Adrenal gland (tissue), 5 donors: ENCODE measurements around the gene SOD3.

Experiments
- CTCF ChIP-seq, 6 experiments: fragments of 450-650 bp in 4 of 6; fragments of 200-600 bp in 2 of 6; sonication (generic) in 1 of 6; IDR thresholded peaks; 1 replicate in 5 of 6; 2 replicates in 1 of 6; pipeline versions ENCODE4 v1.5.1 to v1.8.0; 2016 to 2021; ENCODE audit warnings: antibody characterized with exemption in 6 of 6, mild to moderate bottlenecking in 2 of 6, moderate library complexity in 1 of 6
- POLR2A ChIP-seq, 2 donors: fragments of 450-650 bp; IDR thresholded peaks; one replicate each; pipeline ENCODE4 v1.6.1; 2017; ENCODE audit warnings: antibody characterized with exemption in 2 of 2, mild to moderate bottlenecking in 2 of 2, moderate library complexity in 1 of 2
- donor health status: DM: no; HTN: no; CAD: no.

GRCh38 chr4:24802648-24803047 is 7.3 kb downstream of the SOD3 start:
- TF ChIP-seq CTCF (IDR thresholded peaks at IDR 0.05) (no peak), POLR2A (IDR thresholded peaks at IDR 0.05) (no peak)
